Stimulated activated CD4-positive, alpha-beta T cell treated with anti-CD3 and anti-CD28 coated beads, Interleukin-12 subunit alpha, Interleukin-12 subunit beta, amount 100 ng/mL, for 24 hours (primary cell): ENCODE results near the gene HLA-DQA1.
"Not testable (repeated sequence)": the region's sequence is repeated elsewhere in the genome, so short reads cannot be mapped to it uniquely, and the experiment has no call there.

Experiments
- DNase-seq, 2 experiments: peaks; one replicate each; pipeline ENCODE4 v3.0.0-alpha.2; 2020; ENCODE audit warnings: low read depth in 2 of 2

The HLA-DQA1 gene

DNA sequence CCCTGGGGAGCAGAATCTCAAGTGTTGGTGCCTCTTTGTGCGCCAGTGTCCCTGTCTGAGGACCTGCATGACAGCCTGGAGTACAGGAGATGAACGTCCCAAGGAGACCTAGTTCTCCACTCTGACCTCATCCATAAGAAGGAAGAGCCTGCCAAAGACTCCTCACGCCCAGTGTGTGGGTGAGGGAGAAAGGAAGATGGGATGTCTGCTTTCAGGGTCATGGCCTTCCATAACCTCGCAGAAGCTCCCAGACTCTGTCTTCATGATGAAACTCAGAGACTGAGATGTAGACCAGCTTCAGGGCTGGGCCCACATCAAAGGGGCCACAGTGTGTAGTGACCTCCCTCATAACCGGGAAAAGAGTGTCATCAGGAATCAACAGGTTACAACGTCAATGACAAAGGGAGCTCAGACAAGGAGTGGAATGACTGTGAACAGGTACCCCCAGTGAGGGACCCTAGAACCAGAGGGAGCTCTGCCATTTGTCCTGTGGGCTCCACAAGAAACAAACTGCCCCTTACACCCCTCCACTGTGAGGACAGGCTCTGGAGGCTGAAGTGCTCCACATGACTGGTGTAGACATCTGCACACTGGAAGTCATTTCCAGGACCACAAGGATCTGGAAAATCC is 21.2 kb downstream of the HLA-DQA1 start:
- DNase-seq = no peak

DNA sequence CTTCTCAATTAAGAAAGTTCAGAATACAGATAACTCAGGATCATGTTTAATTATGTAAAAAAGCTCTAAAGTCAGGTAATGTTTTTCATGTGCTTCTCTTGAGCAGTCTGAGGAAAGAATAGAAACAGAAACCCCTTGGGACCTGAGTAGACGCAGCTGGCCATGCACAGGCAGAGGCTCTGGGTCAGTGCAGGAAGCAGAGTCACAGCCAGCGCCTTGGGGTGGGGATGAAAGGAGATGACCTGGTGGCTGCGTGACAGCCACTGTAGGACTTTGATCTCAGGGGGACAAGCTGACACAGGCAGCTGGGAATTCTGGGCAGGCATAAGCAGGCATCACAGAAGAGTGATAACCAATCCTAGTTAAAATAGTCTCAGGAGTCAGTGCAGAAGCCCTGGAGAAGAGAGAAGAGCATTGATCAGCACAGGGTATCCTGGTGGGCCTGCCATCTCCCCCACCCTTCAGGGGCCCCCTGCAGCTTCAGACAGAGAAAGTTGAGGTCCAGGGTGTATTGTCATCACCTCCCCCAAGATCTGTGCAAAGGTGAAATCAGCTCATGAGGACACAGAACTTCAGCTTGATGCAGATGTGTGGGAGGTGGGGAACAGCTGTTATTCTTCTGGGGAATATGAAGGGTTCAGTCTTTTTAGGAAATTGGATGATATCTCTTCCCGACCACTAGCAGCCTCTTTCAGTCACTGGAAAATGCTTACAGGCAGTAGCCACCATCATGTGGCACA is 22.8 kb downstream of the HLA-DQA1 start:
- no peak for DNase-seq

DNA sequence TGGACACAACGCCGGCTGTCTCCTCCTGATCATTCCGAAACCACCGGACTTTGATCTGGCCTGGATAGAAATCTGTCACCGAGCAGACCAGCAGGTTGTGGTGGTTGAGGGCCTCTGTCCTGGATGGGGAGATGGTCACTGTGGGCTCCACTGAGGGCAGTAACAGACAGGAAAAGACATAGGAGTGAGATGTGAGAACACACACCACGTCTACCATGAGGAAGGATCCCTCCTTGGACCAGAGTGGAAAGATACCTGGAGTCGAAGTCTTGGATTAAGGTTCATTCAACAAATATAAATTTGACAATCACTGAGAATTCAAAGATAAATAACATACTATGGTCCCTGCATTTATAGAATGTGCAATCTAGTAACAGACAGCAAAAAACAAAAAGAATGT is 24.9 kb downstream of the HLA-DQA1 start:
- DNase-seq = no peak

DNA sequence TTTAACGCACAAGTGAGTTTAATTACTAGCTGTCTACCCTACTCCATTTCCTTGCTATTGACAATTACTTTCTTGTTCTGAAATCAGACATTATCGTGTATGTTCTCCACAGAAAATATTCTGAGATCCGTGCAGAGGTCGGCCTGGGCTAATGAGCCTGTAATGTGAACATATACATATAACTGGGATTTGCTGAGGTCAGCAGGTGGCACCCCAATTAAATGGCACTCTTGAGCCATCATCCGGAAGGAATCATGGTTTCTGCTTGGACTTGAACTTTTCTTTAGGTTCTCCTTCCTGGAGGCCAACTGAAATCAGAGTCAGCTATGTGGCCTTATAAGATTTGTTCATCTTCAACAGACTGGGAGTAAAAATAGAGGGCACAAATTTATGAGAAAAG is 25.6 kb downstream of the HLA-DQA1 start:
- DNase-seq = no peak

DNA sequence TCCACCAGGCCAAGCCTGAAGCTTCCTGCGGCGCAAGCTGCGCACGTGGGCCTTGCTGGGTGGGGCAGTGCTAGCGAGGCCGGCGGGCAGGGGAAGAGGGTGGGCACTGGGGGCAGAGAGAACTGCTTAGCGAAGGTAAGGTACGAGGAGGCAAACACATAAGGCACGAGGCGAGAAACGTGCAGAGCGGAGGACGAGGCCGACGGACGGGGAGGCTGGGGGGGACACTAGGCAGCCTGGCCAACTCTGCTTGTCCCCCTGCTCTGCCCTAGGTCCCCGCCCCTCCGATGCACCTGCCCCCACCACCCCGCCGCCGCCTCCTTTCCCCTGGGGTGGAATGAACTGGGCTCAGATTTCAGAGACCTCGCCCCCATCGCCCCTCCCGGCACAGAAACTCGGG is 27.1 kb downstream of the HLA-DQA1 start:
- no peak for DNase-seq

DNA sequence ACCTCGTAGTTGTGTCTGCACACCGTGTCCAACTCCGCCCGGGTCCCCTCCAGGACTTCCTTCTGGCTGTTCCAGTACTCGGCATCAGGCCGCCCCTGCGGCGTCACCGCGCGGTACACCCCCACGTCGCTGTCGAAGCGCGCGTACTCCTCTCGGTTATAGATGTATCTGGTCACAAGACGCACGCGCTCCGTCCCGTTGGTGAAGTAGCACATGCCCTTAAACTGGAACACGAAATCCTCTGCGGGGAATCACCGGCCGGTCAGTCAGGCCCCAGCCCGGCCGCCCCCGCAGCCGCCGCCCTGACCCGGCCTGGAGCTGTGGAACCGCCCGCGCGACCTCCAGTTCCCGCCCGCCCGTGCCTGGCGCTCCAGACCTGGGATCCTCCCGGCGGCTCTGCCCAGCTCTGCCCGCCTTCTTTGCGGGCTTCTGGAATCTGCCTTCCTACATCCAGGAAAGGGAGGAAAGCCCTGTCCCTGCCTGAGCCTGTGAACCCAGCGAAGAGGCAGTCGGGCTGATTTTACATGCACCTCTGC is 27.7 kb downstream of the HLA-DQA1 start:
- DNase-seq = peak in 1 of 2 experiments; percentile 31

DNA sequence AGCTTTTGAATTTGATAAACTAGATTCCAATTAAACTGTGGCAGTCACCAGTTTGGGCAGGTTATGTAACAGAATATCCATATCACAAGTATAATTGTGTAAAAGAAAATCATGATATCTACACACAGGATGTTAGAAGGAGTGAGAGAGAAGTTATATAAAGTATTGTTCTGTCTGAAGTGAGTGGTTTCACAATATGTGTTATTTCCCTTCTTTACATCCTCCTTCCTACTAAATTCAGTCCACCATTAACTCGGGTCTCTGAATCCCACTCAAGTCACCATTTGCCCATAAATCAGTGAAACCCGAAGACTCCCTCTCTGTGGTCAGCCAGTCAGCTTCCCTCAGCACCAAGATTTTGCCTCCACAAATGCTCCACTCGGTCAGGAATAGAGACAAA is 28.5 kb downstream of the HLA-DQA1 start:
- no peak for DNase-seq

DNA sequence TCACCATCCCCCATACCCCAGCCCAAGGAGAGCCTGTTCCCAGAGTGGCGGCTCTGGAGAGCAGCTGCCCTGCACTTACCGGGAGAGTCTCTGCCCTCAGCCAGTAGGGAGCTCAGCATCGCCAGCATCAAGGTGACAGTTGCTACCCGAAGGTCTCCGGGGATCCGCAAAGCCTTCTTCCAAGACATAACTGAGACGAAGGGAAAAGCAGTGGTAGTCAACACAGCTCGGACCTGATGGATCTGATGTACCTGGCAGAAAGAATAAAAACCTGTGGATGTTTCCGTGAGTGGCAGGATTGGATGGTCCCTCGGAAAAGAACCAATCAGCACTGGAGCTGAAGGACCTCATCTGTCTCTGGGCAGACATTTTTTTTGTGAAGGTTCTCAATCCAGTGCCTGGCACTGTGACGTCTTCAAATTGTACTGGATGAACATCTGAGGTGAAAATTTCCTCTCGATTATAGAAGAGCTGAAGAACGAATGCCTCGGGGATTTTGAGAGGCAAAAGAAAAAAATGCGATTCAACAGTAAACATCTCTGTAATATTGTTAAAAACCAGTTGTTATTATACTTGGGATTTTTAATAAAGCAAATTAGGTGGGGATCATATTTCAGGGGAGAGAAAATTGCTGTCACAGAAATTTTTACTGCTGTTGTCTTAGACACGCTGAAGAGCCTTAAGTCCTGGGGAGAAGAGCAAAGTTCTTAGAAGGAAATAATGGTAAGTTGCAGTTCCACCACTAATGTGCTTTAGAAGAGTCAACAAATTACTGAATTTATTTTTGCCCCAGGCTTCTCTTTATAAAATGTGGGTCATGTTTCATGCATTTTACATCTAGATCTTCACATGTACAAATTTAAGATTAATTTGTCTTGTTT is 29.5 kb downstream of the HLA-DQA1 start, which contains the start of gene HLA-DQB1:
HLA-DQB1 (minus strand) TSS at position 238 of the 881 bp plus-strand sequence; CDS start at position 188, 50 bp downstream.
- peak; percentile 13 to 37 for DNase-seq

DNA sequence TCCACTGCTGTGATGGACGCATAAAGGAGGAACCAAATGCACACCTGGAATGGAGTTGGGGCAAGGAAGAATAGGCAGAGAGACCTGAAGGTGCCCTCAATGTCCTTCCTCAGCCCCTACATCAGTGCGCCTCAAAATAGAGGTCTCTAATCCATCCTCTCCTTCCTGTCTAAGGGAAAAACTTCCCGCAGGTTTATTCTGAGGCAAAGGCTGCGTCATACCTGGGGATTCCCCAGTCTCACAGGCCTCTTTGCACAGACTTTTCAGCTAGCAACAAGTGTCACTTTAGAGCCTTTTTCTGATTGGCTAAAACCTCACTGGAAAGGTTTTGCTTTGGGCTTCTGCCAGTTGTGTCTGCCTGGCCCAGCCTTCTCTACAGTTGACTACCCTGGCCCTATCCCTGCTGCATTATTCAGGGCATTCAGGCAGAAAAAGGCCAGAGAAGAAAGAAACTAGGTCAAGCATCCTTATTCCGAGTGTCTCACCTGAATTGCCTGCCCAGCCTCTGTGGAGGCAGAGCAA is 31.1 kb downstream of the HLA-DQA1 start:
- DNase-seq = peak; percentile 5 to 7

DNA sequence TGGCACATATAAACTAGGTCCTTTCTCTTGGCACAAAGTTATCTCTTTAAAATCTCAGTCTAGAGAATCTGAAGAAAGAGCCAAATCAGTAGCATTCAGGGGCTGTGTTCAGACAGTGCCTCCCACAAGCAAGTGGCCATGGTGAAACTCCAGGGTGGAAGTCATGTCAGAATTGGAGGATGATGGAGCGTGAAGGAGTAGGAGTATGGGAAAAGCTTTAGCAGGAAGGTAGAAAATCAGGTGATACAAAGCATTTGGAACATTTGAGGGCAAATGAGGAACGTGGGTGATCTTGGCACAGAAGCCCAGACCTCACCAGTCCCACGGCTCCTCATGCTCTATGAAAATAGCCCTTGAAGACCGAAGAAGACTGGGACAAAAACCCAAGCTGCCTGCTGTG is 32.0 kb downstream of the HLA-DQA1 start:
- DNase-seq = no peak

DNA sequence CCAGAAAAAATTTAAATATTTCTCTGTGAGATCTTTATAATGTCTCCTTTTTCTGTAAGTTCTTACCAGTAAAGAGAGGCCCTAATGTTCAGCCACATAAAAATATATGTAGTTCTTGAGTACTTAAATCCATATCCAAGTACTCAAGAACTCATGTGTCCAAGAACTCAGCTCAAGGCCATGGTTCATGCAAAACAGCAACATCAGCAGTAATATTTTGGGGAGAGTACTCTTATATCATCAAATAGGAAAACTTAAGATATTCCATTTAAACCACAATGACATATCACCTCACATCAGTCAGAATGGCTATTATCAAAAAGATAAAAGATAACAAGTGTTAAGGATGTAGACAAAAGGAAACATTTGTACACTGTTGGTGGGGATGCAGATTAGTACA is 32.7 kb downstream of the HLA-DQA1 start:
- no peak for DNase-seq

DNA sequence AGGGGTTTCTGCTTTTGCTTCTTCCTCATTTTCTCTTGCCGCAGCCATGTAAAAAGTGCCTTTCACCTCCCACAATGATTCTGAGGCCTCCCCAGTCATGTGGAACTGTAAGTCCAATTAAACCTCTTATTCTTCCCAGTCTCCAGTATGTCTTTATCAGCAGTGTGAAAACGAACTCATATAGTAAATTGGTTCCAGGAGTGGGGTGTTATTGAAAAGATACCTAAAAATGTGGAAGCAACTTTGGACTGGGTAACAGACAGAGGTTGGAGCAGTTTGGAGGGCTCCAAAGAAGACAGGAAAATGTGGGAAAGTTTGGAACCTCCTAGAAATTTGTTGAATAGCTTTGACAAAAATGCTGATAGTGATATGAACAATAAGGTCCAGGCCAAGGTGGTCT is 34.7 kb downstream of the HLA-DQA1 start:
- DNase-seq = not testable (repeated sequence)

DNA sequence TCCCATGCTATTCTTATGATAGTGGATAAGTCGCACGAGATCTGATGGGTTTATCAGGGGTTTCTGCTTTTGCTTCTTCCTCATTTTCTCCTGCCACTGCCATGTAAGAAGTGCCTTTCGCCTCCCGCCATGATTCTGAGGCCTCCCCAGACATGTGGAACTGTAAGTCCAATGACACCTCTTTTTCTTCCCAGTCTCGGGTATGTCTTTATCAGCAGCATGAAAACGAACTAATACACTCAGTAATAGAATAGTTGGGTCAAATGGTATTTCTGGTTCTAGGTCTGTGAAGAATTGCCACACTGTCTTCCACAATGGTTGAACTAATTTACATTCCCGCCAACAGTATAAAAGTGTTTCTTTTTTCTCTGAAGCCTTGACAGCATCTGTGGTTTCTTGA is 36.9 kb downstream of the HLA-DQA1 start:
- not testable (repeated sequence) for DNase-seq

DNA sequence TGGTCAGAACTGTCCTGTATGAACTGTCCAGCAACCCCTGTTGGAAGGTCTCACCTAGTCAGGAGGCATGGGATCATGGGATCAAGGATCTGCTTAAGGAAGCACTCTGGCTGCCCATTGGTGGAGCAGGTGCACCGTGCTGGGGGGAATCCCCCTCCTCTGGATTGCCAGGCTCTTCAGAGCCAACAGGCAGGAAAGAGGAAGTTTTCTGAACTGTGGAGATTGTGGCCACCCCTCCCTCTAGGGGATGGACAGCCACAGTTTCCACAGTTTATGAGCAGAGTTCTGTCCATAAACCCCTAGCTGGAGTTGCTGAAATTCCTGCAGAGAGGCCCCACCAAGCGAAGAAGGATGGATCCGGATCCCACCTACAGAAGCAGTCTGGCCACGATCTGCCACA is 42.3 kb downstream of the HLA-DQA1 start:
- no peak for DNase-seq

DNA sequence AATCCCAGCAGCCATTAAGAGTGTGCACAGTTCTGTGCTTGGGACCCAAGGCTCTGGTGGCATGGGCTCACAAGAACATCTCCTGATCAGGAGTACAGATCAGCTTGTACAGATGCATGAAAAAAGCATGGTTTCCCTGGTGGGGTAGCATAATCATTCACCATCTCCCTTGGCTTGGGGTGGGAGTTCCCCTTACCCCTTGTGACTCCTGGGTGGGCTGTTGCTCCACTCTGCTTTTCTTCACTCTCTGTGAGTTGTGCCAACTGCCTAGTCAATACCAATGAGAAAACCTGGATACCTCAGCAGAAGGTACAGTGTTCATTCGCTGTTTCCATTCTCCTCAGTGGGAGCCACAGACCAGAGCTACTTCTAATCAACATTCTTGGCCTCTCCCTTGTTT is 42.8 kb downstream of the HLA-DQA1 start:
- no peak for DNase-seq

DNA sequence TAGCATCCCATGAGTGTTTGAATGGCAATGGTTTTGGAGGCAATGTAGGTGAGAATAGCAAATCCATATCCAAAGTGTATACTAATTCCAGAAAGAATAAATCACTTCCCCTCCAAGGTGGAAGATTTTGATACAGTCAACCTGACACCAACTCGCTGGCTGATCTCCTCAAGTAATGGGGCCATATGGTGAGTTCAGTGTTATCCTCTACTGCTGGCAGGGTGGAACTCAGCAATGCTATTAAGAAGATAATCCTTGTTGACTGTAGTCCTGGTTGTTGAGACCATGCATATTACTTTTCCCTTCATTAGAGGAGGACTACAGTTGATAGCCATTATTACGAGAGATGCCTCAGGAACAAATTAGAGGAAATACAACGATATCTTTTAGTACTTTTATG is 47.0 kb downstream of the HLA-DQA1 start:
- DNase-seq = no peak

DNA sequence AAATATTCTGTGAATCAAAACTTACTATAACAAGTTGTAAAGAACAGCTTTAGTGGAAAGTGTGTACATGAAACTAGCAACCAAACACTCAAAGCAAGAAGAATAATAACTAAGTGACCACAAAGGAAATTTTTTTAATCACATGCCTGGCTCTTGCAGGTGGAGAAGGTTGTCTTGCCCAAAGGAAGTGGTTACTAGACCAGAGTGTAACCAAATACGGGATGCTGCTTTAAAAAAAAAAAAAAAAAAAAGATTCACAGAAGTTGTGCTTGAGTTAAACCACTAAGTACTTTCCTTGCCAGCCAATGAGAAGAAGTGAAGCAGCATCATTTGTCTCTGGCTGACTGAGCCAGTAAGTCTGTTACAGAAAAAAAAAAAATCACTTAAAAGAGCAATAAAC is 48.4 kb downstream of the HLA-DQA1 start:
- no peak for DNase-seq

DNA sequence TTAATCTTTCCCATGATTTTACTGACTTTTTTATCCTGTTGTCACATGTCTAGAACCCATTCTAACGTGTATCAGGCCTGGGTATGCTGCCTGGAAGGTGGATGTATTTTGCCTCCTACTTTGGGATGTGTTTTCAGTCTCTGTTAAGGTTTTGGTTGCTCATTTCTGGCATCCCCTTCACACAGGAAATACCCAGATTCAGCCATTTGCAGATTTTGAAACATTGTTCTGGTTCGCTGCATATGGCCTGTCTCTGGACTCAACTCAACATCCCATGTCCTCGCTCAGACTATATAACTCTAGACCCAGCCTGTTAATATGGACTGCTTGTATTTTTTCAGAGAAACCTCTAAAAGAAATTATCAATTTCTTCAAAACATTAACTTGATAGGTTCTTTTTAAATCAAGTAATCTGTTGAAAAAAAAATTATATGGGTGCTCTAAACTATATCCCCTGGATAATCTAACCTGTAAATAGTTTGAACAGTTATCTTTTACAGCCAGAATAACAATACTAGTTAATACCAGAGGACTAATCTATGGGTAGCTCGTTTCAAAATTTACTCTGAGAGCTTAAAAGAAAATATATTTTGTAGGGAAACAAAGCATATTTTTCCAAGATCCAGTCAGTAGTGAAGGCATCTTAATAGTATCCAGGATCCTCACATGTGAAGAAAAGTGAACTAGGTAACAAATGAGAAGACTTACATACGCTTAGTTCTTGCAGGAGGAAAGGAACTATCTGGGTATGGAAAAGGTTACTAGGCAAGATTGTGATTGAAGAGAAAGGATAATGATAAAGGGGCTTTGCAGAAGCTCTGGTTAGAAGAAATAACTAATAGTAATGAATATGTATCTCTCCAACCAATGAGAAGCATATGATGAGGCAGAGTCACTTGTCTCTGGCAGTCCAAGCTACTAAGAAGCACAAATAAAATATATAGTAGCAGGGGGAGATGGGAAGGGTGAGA is 52.6 kb downstream of the HLA-DQA1 start:
- no peak for DNase-seq

DNA sequence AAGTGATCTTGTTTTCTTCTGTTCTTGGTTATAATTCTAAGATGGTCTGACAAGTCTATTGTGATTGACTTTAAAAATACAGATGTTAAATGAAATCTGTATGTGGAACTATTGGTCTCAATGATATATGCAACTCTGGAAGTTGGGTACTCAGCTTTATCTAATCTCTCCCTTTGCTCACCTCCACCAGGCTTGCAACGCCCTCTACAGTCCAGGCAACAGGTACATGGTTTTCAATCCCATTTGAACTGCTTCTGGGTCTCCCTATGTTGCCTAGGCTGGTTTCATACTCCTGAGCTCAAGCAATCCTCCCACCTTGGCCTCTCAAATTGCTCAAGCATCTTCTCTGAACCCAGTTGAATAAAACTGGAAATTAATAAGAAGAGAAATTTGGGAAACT is 54.8 kb downstream of the HLA-DQA1 start:
- peak in 1 of 2 experiments; percentile 23 for DNase-seq
